ENCODE measurements around the gene NAGS. TPM values are rescaled to one million over a fixed set of nuclear protein-coding genes. Genes with fewer than 3 reads are reported as not detected.
A peak's percentile ranks its signal among the peaks of the same experiment; 100 is the strongest.

NAGS gene
- total RNA-seq, 1 experiment from 2014 or later, result 3.7 TPM

DNA sequence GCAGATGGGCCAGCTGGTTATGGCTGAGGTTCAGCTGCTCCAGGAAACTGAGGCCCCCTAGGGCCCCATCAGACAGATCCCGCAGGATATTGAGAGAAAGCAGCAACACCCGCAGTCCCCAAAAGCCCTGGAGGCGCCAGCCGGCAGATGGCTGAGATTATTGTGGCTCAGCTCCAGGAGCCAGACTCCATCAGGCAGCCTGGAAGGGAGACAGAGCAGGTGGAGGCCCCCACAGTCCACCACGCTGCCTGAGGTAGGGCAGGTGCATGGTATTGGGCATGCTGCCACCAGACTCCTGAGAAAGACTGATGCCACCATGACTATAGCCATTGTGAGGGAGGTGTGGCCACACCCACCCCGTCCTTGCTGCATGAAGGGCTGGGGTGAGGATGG is 19.8 kb downstream of the NAGS start:
- Histone ChIP-seq H2BK20ac (ENCODE audit: low read depth, low read length, poor library complexity, severe bottlenecking) (no peak overlapping the region), H3K4me1 (ENCODE audit: insufficient read depth, low read length) (no peaks in the 10 kb centered on the region), H3K4ac (ENCODE audit: low read depth, low read length) (no peak overlapping the region), H2BK120ac (ENCODE audit: low read depth, low read length, poor library complexity, severe bottlenecking) (no peak overlapping the region), H4K5ac (ENCODE audit: insufficient read length, low read depth, low read length) (no peak overlapping the region), H3K4me2 (ENCODE audit: insufficient read depth, insufficient read length, low read length) (no peak overlapping the region), H4K91ac (ENCODE audit: insufficient read length, low read depth, low read length) (no peak overlapping the region), H3K14ac (ENCODE audit: insufficient read depth, low read length) (no peak overlapping the region), H3T11ph (ENCODE audit: low read length) (no peak overlapping the region), H3K23me2 (ENCODE audit: insufficient read length, low read depth, low read length, poor library complexity, severe bottlenecking) (no peaks in the 10 kb centered on the region), H2AFZ (ENCODE audit: low read length) (no peak overlapping the region), H2BK15ac (ENCODE audit: low read depth, low read length) (no peak overlapping the region), H4K20me1 (ENCODE audit: control insufficient read depth, insufficient read depth, insufficient read length) (no peaks in the 10 kb centered on the region), H3K79me2 (ENCODE audit: insufficient read depth, low read length) (no peaks in the 10 kb centered on the region), H3K23ac (ENCODE audit: insufficient read length, low read depth, low read length) (no peak overlapping the region), H2BK12ac (ENCODE audit: insufficient read length, low read depth, low read length) (no peak overlapping the region), H3K27me3 (ENCODE audit: insufficient read depth, low read length) (no peaks in the 10 kb centered on the region), H4K8ac (replicated peaks; ENCODE audit: insufficient read length, low read depth, low read length) (no peak overlapping the region), H3K56ac (ENCODE audit: insufficient read length, low read depth, low read length) (no peak overlapping the region), H3K9me3 (ENCODE audit: control insufficient read depth, low read depth, low read length) (no peaks in the 10 kb centered on the region), H3K79me1 (ENCODE audit: insufficient read depth, low read depth, low read length, poor library complexity, severe bottlenecking) (no peaks in the 10 kb centered on the region), H2AK5ac (ENCODE audit: insufficient read length, low read length) (no peak overlapping the region), H3K27ac (ENCODE audit: insufficient read length, low read depth, low read length) (no peak overlapping the region), H3K9ac (ENCODE audit: extremely low read depth, insufficient read length, low read length) (no peak overlapping the region), H3K18ac (ENCODE audit: insufficient read length, low read depth, low read length) (no peak overlapping the region), H2BK5ac (ENCODE audit: insufficient read length, low read length) (no peak overlapping the region)
- peaks cover 2 to 36% (median 13%) of the 10 kb centered on the region in 3 experiments; a peak in 5 of 7 replicates for H3K36me3 Mint-ChIP-seq (ENCODE audit: insufficient read depth in 1 of 3, low read depth in 3 of 3)
- no peak overlapping the region for H3K4me3 Mint-ChIP-seq
- WGBS (ENCODE audit: extremely low coverage, insufficient read length, low lambda C conversion rate), result no CpG with 5 or more reads among the region's 6 CpGs
- TF ChIP-seq, protein P1, sequence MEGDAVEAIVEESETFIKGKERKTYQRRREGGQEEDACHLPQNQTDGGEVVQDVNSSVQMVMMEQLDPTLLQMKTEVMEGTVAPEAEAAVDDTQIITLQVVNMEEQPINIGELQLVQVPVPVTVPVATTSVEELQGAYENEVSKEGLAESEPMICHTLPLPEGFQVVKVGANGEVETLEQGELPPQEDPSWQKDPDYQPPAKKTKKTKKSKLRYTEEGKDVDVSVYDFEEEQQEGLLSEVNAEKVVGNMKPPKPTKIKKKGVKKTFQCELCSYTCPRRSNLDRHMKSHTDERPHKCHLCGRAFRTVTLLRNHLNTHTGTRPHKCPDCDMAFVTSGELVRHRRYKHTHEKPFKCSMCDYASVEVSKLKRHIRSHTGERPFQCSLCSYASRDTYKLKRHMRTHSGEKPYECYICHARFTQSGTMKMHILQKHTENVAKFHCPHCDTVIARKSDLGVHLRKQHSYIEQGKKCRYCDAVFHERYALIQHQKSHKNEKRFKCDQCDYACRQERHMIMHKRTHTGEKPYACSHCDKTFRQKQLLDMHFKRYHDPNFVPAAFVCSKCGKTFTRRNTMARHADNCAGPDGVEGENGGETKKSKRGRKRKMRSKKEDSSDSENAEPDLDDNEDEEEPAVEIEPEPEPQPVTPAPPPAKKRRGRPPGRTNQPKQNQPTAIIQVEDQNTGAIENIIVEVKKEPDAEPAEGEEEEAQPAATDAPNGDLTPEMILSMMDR (conservative IDR thresholded peaks at IDR 0.05), result no peak
- H3K9me3 Mint-ChIP-seq, result no peaks in the 10 kb centered on the region
- no peaks in the 10 kb centered on the region for H3K27me3 Mint-ChIP-seq (ENCODE audit: low read depth)
- H3K4me1 Mint-ChIP-seq, result no peaks in the 10 kb centered on the region
- no peak for DNase-seq
- H3K27ac Mint-ChIP-seq, result peak overlapping the region in 2 of 3 experiments; percentile 74 to 82; a peak in 4 of 7 replicates
